ENCODE results near the gene INTS14. TPM values are rescaled to one million over a fixed set of nuclear protein-coding genes. Genes with fewer than 3 reads are reported as not detected.
A peak's percentile ranks its signal among the peaks of the same experiment; 100 is the strongest.
"Not testable (repeated sequence)": the region's sequence is repeated elsewhere in the genome, so short reads cannot be mapped to it uniquely, and the experiment has no call there.

The INTS14 gene
- total RNA-seq, 1 donor: 29.9 TPM

DNA sequence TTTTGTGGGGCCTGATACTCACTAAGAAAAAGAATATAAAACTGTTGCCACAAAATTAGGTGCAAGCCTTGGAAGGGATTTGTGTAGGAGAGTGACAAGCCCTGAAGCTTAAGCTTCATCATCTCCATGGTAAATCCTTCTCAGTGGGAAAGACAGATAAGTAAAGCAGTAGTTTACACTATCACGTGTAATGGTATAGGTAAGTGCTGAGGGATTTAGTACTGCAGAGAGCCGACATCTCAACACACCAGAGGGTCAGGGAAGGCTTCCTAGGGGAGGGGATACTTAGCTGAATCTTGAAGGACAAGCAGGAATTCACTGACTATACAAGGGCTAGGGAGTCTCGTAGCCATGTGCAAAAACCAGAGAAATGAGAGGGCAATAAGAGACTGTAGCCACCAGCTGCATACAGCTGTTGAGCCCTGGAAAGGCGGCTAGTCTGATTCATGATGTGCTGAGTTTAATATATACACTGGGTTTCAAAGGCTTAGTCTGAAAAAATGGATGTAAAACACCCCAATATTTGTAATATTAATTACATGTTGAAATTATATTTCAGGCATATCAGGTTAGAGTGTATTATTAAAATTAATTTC is 21.9 kb upstream of the INTS14 start:
- DNase-seq (ENCODE audit: low read depth in 2 of 3, low spot score in 2 of 3): no peak

DNA sequence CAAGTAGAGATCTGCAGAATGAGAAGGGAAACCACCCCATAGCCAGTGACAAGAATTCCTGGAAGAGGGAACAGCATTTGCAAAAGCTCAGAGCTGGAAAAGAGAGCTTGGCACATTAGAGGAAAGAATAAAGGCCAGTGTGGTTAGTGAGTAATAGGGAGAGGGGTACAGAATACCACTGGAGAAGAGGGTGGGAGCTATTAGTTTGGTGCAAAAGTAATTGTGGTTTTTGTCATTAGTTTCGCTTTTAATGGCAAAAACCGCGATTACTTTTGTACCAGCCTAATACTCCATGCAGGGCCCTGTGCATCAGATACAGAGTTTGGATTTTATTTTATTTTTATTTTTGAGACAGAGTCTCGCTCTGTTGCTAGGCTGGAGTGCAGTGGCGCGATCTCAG is 20.6 kb upstream of the INTS14 start:
- DNase-seq (ENCODE audit: low read depth in 2 of 3, low spot score in 2 of 3): no peak

DNA sequence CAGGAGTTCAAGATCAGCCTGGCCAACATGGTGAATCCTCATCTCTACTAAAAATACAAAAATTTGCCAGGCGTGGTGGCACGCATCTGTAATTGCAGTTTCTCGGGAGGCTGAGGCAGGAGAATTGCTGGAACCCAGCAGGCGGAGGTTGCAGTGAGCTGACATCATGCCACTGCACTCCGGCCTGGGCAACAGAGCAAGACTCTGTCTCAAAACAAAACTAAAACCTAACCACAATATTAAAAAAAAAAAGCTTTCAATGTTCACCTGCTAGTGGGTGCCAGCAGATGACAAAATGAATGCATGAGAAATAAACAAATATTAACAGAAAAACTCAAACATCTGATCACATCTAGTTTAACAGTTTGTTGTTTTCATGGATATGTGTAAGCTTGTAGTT is 19.8 kb upstream of the INTS14 start:
- DNase-seq (ENCODE audit: low read depth in 2 of 3, low spot score in 2 of 3): no peak

DNA sequence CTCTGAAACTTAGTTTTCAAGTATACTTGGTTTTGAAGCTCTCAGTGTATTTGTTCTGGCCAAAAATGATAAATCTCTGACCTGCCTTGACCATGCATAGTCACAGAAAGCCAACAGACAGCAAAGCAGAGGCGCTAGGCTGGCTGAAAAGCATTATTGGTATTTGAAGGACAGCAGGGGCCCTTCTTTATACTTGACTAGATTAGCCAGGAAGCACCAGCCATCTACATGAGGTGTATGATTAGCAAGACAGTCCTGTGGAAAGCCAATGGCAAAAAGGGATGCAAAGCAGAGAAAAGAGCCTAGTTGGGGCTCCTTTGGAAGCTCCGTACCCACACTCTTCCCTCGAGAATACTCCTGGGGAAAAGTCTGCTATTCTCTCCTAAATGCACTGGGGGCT is 18.6 kb upstream of the INTS14 start:
- no peak for DNase-seq (ENCODE audit: low read depth in 2 of 3, low spot score in 2 of 3)

GRCh38 chr15:65626856-65627255 is 15.9 kb upstream of the INTS14 start:
- DNase-seq (ENCODE audit: low read depth in 2 of 3, low spot score in 2 of 3): no peak

- no peak for DNase-seq (ENCODE audit: low read depth in 2 of 3, low spot score in 2 of 3)
Observed at GRCh38 chr15:65623103-65623502, 12.2 kb upstream of the INTS14 start.

GRCh38 chr15:65621638-65622037 is 10.7 kb upstream of the INTS14 start, which contains the start of gene SLC24A1:
Gene SLC24A1 (plus strand): TSS chr15:65621938. CDS start chr15:65624081, 2,143 bp downstream.
- no peak for DNase-seq (ENCODE audit: low read depth in 2 of 3, low spot score in 2 of 3)

- DNase-seq (ENCODE audit: low read depth in 2 of 3, low spot score in 2 of 3): no peak
Observed at GRCh38 chr15:65620833-65621232, 9.9 kb upstream of the INTS14 start.

DNA sequence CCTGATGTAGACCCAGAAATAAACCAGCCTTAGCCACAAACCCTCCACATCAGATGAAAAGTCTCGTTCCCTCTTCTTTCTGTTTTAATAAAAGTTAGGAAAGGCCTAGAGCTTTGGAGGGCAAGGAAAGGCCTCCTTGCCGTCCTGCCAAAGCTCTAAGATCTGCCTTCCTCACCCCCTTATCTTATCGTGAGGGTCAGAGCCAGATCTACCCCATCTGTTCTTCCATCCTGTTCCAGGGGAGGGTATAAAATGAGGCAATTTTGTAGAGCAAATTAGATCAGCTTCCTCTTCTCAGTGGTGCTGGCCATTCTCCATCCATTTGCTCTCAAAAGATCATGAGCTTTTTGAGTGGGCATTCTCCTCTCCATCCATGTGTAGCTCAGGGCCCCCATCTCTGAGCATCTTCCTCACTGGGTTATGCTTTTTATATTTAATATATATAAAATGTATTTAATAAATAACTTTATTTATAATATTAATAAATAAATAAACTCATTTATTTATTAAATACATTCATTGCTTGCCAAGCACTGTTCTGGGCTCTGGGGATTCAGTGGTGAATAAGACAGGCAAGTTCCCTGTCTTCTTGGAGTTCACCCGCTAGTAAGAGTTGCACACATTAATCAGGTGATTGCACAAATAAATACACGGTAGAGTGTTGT is 8.8 kb upstream of the INTS14 start:
- DNase-seq (ENCODE audit: low read depth in 2 of 3, low spot score in 2 of 3): peak in 1 of 3 donors; percentile 38

- no peak for DNase-seq (ENCODE audit: low read depth in 2 of 3, low spot score in 2 of 3)
Observed at GRCh38 chr15:65618560-65619109, 7.7 kb upstream of the INTS14 start.

GRCh38 chr15:65615887-65616286 is 5.0 kb upstream of the INTS14 start:
- not testable (repeated sequence) for DNase-seq (ENCODE audit: low read depth in 2 of 3, low spot score in 2 of 3)

DNA sequence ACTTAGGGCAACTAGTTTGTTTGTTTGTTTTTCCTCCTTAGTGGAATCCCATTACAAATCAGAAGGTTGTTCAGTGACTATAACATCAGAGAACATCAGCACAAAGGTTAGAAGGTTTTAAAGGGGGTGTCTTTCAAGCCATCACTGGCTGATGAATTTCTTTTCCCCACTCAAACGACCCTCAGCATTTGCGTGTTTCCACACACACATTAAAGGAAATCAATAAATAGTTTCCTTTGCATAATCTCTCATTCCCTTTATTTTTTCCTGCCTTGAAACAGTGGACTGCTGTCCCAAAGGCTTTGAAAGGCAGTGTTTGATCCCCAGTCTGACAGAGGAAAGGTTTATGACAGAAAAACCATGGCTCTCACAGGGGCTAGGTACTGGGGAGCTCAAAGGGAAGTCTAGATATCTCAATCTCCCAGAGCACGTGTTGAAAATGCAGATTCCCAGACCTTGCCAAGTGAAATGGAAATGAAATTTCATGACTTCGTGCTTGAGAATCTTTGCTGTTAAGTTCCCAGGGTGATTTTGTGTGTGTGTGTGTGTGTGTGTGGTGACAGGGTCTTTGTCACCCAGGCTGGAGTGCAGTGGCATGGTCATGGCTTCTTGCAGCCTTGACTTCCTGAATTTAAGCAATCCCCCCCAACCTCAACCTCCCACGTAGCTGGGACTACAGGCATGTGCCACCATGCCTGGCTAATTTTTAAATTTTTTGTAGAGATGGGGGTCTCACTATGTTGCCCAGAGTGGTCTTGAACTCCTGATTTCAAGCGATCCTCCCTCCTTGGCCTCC is 2.2 kb upstream of the INTS14 start:
- DNase-seq (ENCODE audit: low read depth in 2 of 3, low spot score in 2 of 3): no peak

GRCh38 chr15:65612616-65612946 is 1.6 kb upstream of the INTS14 start:
- DNase-seq (ENCODE audit: low read depth in 2 of 3, low spot score in 2 of 3): no peak

DNA sequence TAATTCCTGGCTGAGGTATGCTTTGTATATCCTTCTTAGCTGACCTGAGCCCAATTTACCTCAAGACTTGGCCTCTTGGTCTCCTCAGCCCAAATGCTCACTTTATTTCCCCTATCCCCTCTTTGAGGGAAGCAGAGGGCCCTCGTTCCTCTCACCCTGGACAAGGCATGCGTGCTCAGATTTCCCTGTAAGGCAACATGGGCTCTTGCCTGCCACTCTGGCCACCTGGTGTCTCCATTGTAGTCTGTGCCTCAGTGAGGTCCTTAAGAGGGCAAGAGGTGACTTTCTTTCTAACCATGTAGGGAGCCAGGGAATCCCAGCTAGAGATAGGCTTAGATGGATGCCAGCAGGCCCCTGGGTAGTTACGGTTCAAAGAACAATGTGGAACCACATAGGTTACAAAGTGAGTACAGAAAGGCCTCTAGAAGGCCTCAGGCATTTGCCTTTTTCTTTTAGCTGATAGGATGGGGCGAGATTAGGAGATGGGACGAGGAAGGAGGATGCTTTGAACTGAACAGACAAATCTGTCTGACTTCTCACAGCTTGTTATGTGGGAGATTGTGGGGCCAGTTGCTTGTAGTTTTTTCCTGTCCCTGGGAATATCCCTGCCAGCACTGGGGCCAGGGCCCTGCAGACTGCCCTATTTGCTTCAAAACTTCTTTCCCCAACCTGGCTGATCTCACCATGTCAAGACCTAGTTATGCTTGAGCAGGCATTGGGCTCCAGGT is 1.1 kb upstream of the INTS14 start:
- DNase-seq (ENCODE audit: low read depth in 2 of 3, low spot score in 2 of 3): no peak

- DNase-seq (ENCODE audit: low read depth in 2 of 3, low spot score in 2 of 3): no peak
Observed at GRCh38 chr15:65603559-65603958, 7.4 kb downstream of the INTS14 start.

DNA sequence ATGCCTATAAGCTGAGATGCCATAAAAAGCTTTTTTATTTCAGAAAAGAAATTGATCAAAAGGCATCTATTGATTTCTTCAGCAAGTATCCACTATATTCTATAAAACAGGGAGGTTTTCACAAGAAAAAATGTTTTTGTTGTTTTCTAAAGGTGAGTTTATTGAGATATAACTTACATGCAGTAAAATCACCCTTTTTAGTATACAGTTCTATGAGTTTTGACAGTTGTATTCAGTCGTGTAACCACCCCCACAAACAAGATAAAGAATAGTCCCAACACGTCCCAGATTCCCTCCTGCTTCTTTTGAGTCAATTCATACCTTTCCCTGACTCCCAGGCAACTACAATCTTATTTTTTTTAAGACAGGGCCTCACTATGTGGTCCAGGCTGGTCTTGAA is 7.8 kb downstream of the INTS14 start:
- no peak for DNase-seq (ENCODE audit: low read depth in 2 of 3, low spot score in 2 of 3)

DNA sequence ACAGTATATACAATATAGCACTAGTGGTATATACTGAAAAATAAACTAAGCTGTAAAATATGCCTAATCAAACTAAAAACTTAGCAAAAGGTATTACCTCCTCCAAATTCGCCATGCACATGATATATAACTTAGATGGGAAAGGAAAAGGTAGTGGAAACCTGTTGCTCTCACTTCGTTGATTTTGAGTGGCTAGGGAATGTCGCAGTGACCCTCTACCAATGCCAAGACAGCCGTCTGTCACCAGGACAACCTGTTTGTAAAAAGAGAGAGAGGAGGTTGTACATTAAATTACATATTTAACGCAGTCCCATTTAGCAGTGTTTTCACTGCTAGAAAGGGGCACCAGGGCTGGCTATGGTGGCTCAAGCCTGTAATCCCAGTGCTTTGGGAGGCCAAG is 11.3 kb downstream of the INTS14 start:
- DNase-seq (ENCODE audit: low read depth in 2 of 3, low spot score in 2 of 3): no peak

DNA sequence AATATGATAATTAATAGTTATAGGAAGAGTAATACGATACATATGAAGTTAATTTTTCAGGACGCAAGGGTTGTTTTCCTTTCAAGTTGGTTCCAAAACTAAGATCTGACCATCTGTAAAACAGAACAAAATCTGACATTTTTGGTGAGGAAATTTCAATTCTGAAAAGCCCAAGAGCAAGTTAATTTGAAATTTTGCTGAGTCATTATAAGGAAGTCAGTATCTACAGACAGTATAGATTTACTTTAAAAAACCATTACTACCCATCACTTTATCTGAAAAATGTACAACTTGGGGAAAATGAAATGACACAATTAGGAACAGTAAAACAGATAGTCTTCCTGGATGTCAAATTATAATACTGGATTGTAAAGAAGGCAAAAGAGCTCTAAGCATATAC is 12.5 kb downstream of the INTS14 start:
- no peak for DNase-seq (ENCODE audit: low read depth in 2 of 3, low spot score in 2 of 3)

DNA sequence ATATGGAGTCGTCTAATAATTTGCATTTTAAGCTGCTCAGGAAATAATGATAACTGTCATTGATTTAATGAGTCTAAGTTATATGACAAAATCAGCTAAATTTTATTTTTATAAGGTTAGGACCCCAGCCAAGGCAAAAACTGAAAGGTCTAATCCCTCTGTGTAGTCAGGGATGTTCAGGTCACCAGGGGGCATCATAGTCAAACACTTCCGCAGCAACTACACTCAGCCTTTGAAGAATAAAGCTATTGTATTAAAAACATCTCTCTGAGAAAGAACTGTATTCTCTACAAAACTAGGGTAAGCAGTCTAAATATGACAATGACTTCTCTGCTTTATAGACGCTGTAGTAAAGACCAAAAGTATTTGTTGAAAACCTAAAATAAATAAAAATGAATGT is 15.0 kb downstream of the INTS14 start:
- DNase-seq (ENCODE audit: low read depth in 2 of 3, low spot score in 2 of 3): peak in 2 of 3 donors; percentile 27 to 59

DNA sequence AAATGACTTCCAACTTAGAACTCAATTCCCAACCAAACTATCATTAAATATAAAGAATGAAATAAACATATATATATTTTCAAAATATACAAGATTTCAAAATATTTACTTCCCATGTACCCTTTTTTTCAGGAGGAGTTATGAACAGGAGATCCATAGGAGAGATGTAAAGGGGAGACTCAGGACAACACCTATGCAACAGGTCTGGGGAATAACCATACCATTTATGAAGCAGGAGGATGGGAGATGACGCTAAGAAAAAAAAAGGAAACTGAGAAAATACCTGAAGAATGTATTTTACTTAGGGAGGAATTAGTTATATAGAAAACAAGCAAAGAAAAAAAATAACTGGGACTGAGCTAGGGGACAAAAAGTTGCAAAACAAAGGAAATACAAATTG is 23.8 kb downstream of the INTS14 start:
- no peak for DNase-seq (ENCODE audit: low read depth in 2 of 3, low spot score in 2 of 3)

GRCh38 chr15:65584241-65584640 is 26.7 kb downstream of the INTS14 start:
- DNase-seq (ENCODE audit: low read depth in 2 of 3, low spot score in 2 of 3): no peak
